ENCODE results near the gene ATP2C2.
"Not testable (repeated sequence)": the region's sequence is repeated elsewhere in the genome, so short reads cannot be mapped to it uniquely, and the experiment has no call there.

ATP2C2 gene

DNA sequence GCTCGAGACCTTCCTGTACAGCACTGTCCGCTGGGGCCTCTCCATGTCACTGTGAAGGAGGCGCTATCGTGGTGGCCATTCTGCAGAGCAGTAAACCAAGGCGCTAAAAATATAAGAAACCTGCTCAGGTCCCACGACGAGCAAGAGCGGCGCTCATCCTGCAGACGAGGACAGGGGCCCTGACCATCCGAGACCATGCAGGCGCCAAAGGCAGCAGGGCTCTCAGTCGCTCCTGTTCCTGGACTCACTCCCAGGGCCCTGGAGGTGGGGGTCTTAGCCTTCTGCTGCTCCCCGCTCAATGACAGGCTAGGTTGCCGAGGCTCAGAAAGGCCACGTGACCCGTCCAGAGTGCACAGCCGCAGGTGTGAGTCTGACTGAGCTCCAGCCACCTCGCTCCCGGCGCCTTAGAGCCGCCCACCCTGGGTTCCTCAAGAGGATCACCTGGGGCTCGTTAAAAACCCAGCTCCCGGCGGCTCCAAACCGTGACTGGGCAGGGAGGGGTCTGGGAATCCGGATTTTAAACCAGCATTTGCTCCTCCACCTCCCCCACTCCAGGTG is 509 bp upstream of the ATP2C2 start:
- DNase-seq (ENCODE audit: low read depth): no peak

DNA sequence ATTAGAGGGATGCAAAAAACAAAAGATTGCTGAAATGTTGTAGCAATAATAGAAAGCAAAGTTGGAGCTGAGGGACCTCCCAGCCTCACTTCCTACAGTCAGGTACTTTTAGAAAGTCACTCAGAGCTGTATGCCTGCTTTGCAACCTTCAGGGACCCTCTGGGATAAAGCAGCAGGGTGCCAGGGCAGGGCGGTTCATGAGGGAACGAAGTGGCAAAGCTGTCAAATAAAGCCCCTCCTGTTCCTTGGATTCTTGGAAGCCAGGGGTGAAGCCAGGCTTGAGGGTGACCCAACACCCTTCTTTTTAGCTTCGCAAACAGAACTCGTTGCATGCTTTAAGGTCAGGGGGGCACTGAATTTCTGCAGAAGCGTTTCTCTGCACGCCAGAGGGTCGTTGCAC is 767 bp downstream of the ATP2C2 start:
- DNase-seq (ENCODE audit: low read depth): no peak

DNA sequence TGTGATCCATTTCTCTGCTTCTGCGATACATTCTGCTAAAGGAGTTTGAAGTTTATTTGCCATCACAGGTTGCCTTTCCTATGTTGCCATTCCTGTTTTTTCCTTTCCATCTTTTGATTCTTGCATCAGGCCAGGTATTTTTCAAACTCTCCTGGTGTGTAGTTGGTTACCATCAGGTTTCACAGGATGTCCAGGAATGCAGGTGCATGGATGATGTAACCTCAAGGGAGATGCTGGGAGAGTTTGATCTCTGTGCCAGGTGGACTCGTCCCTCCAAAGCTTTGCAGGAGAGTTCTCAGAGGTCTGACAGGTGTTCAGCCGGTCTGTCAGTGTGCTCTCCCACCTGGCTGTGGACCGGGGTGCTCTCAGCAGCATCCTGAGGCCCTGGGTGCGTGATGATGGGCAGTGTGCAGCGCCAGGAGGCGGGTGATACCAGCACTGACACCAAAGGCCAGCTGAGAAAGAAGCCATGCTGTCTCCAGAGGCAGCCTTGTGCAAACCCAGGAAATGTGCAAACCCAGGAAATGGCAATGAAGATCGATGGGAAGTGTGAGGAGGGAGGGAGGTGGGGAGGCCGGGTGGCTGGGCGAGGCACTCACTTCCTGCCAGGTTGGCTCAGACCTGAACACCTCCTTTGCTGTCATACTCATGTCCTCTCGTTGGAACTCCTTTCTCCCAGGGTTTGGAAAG is 1.7 kb downstream of the ATP2C2 start:
- DNase-seq (ENCODE audit: low read depth): no peak

DNA sequence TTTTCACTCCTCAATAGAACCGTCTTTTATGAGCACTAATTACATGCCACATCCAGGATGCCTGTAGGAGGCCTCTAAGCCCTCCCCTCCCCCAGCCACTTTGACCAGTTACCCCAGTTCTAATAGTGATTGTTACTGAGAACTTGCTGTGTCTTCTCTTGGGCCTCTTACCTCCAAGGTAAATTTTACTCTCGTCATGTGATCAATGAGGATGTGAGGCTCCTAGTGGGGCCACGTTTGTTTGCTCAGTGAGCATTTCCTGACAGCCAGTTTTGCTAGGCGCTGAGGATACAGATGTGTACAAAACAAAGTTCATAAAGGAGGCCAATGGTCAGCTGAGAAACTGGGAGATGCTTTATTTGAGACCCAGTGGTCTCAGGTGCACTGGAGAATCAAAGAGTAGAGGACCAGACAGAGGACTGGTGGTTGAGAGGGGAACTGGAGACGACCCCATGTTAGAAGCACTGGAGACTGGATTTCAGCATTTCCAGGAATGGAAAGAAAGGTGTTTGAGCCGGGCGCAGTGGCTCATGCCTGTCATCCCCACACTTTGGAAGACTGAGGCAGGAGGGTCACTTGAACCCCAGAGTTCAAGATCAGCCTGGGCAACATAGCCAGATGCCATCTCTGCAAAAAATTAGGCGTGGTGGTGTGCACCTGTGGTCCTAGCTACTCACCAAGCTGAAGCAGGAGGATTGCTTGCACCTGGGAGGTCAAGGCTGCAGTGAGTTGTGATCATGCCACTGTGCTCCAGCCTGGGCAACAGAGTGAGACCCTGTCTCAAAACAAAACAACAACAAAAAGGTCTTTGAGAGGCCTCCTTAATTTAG is 2.6 kb downstream of the ATP2C2 start:
- no peak for DNase-seq (ENCODE audit: low read depth)

DNA sequence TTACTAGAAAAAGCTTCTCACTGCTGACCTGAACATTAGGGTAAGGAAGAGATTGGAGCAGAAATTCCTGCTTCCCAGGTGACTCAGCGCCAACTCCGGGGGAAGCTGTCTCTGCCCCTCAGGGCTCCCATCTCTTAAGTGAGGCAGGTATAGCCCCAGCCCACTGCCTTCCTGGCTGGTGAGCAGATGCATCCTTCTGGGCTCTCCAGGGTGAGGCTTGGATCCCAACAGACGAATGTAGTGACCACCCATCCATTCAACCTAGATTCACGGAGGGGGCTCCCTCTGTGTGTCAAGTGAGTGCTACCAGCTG is 3.2 kb downstream of the ATP2C2 start:
- no peak for DNase-seq (ENCODE audit: low read depth)

DNA sequence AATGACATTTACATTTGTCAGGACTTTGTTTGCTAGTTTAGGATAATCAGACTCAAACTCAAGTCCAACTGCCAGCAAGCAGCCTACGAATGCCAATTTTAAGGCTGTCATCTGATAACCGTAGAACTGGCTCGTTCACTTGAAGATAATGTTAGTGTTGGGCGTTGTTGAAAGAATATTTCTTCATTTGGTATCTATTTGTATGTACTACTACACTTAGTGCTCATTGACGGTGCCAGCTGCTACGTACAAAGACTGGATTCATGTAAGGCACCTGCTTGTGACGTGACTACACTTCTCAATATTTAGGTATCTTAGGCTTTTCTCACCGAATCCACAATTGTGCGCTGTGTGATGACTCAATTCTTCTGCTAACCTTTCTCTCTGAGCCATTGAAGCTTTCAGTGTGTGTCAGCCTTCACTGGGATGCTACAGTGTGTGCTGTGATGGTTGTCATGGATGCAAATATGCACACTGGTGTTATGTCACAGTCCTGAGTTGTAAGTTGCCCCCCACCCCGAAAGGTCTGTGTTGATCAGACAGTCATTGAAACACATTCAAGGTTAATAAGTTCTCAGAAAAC is 5.7 kb downstream of the ATP2C2 start:
- DNase-seq (ENCODE audit: low read depth): no peak

DNA sequence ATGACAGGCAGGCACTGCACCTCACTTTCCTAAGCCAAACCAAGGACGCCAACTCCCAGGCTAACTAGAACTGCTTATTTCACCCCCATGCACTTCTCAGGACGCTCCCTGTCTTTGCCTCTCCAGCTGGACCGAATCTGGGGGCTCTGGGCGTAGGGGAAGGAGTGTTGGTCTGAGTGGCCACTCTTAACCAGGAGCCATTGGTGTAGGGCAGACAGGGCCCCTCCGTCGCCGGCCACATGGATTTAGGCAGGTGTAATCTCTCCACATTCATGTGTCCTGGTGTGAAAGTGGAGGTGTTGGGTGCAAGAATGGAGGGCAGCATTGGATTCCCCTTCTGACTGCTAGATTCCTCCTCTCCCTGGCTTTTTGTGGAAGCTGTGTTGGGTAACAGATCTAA is 9.8 kb downstream of the ATP2C2 start:
- DNase-seq (ENCODE audit: low read depth): no peak

DNA sequence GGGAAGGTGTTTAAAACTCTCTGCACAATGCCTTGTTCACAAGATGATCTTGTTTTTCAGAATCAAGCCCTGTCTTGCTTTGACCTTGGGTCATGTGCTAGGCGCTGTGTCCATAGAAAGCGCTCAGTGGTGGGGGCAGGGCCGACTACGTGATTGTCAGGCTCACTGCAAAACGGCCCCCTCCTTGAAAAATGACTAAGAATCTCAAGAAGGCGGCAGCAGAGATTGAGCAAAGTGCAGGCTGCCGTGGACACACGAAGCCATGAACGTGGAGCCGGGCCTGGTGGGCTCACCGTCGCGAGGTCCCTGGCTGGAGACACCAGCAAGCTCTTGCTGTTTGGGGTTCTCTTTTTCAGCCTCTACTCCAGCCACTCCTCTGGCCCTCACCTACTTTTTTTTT is 10.2 kb downstream of the ATP2C2 start:
- no peak for DNase-seq (ENCODE audit: low read depth)

DNA sequence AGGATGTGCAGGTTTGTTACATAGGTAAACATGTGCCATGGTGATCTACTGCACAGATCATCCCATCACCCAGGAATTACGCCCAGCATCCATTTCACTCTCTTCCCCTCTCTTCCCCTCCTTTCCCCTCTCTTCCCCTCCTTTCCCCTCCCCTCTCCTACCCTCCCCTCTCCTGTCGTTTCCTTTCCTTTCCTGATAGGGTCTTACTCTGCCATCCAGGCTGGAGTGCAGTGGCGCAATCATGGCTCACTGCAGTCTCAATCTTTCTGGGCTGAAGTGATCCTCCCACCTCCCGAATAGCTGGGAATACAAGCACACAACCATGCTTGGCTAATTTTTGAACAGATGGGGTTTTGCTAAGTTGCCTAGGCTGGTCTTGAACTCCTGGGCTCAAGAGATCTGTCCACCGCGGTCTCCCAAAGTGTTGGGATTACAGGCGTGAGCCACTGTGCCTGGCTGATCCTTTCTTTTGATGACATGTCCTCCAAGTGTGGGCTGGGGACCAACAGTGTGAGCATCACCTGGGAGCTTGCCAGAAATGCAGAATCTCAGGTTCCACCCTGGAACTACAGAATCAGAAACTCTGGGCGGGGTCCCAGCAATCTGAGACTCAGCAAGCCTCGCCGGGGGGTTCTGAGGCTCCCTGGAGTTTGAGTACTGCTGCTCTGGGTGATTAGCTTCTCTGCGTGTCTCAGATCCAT is 10.8 kb downstream of the ATP2C2 start:
- DNase-seq (ENCODE audit: low read depth): no peak

DNA sequence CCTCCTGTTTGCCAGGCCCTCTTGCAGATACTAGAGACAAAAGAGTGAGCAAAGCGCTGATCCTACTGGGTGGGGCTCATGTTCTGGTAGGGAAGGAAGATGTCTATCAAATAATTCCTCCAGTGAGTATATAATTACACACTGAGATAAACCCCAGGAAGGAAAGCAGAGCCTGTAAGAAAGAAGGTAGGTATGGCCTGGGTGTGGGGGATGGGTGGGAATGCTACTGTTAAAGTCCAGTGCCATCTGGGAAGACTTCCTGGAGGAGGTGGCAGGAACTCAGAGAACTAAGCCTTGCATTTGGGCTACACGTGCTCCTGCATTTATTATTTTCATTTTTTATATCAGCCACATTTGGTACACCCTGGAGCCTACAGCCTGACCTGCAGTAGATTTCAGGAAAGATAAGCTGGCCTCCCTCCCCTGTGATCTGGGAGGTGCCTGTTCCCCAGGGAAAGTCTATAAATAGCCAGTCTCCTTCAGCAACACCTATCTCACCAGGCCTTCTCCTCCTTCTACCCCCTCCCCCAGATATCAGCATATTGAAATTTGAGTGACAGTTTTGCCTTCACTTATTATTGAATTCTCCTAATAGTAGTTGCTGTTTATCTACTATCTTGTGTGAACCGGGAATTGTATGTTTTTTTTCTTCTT is 11.5 kb downstream of the ATP2C2 start:
- DNase-seq (ENCODE audit: low read depth): no peak

DNA sequence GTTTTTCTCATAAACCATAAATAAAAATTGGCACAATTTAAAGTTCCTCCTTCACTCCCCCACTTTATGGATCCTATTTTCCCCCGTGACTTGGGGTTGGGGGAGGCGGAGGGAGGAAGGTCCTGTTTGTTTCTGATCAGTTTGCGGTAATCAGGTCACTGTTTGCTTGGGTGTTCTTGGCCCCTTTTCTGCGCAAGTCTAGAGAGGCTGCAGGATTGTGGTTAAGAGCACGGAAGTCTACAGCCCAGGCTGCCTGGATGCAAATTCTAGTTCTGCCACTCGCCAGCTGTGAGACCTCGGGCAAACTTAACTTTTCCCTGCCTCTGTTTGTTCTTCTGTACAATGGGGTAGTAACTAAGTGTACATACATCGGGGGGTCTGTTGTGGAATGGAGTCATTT is 12.1 kb downstream of the ATP2C2 start:
- no peak for DNase-seq (ENCODE audit: low read depth)

DNA sequence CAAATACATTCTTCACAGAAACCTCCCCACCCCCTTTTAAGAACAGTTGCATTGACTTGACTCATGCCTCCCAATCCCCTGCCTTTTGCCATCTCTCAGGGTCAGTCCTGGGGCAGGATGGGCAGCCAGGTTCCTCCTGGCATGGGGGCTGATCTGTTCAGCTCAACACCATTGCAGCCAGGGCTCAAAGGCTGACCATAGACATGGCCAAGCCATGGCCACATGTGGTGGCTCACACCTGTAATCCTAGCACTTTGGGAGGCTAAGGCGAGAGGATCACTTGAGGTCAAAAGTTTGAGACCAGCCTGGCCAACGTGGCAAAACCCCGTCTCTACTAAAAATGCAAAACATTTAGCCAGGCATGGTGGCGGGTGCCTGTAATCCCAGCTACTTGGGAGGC is 14.1 kb downstream of the ATP2C2 start:
- no peak for DNase-seq (ENCODE audit: low read depth)

DNA sequence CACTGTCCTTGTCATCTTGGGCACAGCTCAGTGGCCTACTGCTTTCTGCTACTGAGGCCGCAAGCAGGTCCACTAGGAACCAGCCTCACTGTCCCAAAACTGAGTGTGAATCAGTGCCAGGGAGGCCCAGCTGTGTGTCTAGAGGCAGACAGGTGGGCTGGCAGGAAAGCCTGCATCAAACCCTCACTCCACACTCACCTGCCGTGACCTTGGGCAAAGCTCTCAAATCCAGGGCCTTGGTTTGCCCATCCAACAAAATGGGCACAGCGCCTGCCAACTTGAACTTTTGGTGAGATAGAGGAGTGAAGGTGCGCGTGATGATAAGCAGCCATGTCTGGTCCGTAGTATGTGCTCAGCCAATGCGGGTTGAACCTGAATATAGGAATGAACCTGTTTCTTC is 14.8 kb downstream of the ATP2C2 start:
- DNase-seq (ENCODE audit: low read depth): no peak

DNA sequence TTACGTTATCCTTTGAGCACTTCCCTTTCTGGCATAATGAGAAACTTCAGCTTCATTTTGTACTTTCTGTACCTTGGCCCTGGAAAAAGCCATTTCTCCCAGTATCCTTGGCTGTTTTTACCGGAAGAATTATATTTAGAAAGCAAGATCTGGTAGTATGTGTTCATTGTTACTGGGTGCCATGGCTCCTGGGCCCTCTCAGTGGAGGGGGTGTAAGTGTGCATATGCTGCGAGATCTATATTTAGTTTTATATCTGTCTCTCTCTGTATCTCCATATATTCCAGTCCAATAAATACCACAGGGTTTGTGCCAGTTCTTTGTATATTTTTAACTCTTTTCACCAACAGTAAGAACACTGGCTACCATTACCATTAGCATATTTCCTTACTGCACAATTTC is 17.7 kb downstream of the ATP2C2 start:
- DNase-seq (ENCODE audit: low read depth): no peak

DNA sequence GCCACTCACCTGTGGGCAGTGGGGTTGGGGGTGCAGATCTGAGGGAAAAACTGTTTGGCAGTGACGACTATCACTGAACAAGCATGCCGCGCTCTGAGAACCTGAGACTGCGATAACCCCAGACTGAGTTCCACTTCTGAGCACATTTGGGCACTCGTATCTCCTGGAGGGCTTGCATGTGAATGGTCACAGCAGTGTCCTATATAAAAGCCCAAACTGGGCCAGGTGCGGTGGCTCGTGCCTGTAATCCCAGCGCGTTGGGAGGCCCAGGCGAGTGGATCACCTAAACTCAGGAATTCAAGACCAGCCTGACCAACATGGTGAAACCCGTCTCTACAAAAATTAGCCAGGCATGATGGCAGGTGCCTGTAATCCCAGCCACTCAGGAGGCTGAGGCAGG is 18.7 kb downstream of the ATP2C2 start:
- DNase-seq (ENCODE audit: low read depth): no peak

DNA sequence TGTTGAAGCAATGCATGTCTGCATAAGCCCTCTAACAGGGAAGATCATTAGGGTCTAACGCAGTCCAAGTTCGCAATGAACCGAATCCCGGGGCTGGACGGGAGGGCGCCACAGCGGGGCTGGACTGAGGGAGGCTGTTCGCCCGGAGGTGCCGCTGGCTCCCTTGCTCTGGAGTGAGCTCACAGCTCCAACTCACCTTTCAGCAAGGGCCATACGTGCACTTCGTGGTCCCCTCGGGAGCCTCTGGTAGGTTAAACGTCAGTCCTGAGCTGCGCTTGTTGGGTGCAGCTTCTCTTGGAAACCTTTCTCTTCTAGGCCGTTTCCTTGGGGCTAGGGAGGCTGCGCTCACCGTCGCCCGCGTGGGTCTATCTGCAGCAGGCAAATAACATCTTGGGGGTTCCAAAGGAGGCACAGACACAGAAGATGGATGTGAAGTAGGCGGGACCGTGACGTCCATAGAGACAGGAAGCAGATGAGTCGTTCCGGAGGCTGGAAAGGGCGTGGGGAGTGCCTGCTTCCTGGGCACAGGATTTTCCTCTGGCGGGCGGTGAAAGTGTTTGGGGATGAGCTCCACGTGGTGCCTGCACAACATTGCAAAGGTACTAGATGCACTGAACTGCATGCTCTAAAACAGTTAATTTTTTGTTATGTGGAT is 21.9 kb downstream of the ATP2C2 start:
- DNase-seq (ENCODE audit: low read depth): no peak

DNA sequence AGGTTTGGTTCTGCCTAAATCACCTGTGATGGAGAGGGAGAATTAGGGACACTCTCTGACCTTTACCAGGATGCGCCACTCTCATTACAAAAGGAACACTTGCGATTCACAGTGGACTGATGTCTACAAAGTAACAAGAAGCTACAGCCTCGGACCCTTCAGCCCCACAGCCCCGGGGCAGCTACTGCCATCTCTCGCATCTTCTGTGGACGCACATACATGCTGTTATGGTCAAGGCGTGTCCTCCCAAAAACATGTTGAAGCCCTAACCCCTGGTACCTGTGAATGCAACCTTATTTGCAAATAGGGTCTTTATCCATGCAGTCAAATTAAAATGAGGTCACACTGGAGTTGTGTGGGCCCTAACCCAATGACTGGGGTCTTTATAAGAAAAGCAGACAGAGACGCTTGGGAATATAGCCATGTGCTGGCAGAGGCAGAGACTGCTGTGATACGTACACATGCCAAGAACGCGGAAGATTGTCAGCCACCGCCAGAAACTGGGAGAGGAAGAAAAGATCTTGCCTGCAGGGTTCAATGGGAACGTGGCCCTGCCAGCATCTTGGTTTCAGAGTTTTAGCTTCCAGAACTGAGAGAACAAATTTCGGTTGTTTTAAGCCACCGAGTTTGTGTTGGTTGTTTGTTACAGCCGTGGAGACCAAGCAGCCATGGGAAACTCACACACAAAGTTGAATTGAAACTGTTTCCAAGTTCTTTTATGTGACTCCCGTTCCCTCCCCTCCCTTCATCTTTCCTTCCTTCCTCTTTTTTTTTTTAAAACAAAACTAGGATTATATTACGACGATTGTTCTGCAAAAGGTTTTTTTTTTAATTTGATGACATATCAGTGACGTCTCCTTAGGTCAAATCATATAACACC is 23.1 kb downstream of the ATP2C2 start:
- DNase-seq (ENCODE audit: low read depth): no peak

DNA sequence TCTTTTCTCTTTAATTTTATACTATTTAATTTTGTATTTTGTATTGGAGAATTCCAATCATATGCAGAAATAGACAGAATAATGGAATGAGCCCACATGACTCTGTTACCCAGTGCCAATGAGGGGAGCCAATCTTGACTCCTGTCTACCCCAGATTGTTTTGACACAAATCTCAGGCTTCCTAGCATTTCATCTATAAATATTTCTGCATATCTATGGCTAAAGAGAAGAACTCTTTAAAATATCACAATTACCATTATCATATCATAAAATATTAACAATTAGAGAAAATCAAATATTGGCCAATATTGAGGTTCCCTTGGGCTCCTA is 23.7 kb downstream of the ATP2C2 start:
- DNase-seq (ENCODE audit: low read depth): no peak

DNA sequence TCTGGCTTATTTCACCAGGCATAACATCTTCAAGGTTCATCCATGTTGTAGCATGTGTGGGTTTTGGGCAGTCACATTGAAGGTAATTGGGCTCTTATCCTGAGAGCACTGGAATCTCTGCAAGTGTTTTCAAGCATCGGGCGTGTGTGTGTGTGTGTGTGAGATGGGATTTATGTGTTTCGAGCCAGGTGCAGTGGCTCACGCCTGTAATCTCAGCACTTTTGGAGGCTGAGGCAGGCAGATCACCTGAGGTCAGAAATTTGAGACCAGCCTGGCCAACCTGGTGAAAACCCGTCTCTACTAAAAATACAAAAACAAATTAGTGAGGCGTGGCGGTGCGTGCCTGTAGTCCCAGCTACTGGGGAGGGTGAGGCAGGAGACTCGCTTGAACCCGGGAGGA is 27.7 kb downstream of the ATP2C2 start:
- DNase-seq (ENCODE audit: low read depth): not testable (repeated sequence)

DNA sequence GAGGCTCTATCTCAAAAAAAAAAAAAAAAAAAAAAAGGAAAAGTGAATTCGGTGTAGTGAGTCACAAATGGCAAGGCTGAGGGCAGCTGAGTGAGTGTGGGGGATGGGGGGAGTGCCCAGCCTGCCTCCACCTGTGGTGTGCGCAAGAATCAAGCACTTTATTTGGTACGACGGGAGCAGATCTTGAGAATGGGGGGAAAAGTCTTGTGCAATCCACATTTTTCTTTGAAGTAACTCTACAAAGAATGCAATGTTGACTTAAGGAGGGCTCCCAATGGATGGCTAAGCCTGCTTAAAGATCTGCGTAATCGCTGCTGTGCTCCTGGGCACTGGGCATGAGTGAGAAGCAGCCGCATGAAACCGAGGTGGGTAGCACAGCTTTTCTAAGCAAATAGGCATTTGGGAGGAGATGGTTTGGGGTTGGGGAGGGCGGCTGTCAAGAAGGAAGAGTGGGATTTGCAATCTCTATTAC is 28.2 kb downstream of the ATP2C2 start:
- DNase-seq (ENCODE audit: low read depth): no peak

DNA sequence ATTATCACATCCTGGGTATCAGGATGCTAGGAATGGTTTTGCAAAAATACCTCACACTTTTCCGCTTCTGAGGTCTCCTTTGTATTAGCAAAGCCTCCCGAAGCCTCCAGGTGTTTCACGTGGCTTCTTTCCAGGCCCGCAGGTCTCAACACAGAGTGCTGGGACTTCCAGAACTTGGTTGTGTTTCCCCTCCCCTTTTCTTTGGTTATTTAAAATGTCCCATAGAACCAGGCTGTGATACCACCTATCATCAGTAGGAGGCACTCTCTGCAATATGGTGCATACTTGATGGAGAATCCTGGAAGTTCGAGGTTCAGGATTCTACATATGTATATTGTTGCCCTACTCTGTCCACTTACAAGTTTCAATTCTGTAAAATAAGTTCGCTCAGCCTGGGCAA is 28.8 kb downstream of the ATP2C2 start:
- DNase-seq (ENCODE audit: low read depth): no peak
